HG03354 (cell line): ENCODE results near the gene SPTAN1.
"Not testable (repeated sequence)": the region's sequence is repeated elsewhere in the genome, so short reads cannot be mapped to it uniquely, and the experiment has no call there.

Experiments
- ATAC-seq: cut with Tn5 transposase; IDR thresholded peaks from one replicate; pipeline ENCODE4 v1.9.1; 2021; ENCODE audit warnings: mild to moderate bottlenecking; ENCODE audit not compliant: unreplicated experiment, poor library complexity, severe bottlenecking

SPTAN1 gene

DNA sequence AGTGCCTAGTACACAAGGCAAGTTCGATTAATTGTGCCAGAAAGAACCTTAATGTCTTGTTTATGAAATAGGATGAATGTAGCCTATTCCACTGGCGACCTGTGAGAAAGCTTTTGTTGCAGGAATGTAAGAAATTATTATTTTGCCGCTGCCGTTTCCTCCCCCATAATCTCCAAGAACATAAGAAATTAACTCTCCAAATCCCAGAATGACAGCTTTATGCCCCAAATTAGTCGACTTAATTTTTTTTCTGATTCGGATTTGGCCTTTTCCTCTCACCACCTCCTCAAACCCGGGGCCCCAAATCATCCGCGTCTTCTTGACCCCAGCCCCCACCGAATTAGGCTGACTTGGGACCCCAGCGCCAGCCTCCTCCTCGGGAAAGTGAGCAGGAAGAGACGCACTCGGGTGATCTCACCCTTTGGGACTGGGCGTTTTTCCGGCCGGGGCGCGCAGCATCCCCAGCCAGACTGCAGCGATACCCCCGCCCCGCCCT lies 682 bp upstream of the SPTAN1 start:
- no peak for ATAC-seq

- ATAC-seq = peak; percentile 47
Observed at GRCh38 chr9:128552744-128553440, 505 bp downstream of the SPTAN1 start.

DNA sequence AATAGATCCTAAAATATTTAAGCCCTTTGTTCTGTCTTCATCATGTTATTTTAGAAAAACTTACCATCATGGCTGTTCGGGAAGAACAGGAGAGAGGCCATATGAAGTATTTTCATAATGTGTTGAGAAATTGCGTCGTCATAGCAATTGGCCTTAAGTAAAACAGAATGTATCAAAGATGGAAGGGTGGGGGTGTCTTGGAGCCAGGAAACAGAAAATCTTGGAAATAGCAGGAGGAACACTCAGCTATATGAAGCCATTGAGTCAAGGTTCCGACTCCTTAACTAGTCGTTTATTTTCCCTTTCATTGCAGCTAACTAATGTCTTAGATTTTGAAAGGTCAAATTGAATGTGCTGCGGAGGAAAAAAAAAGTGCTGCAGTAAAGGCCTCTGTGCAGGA lies 1.3 kb downstream of the SPTAN1 start:
- no peak for ATAC-seq

GRCh38 chr9:128554155-128554862 lies 1.9 kb downstream of the SPTAN1 start:
- no peak for ATAC-seq

DNA sequence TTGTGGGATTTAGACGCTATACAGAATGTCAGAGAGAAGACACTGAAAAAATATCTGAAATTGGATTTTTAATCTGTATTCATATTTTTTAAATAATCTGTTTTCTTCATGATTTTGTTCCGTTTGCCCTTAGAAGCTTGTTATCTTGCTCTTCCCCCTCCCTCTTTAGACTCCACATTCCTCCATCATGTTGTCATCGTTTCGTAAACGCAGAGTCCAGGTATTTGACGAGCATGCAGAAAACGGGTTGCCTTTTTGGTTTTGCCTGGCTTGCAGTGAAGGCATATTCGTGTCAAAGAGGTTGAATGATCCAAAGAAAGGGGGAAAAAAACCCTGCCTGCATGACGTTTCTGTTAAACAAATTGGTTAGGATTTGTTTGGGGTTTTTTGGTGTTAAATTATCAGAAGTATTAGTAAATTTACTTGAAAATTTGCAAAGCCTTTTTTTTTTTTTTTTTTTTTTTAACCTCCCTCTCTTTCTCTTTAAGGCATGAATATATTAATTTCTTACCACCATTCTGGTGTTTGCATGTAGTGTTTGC lies 2.9 kb downstream of the SPTAN1 start:
- no peak for ATAC-seq

DNA sequence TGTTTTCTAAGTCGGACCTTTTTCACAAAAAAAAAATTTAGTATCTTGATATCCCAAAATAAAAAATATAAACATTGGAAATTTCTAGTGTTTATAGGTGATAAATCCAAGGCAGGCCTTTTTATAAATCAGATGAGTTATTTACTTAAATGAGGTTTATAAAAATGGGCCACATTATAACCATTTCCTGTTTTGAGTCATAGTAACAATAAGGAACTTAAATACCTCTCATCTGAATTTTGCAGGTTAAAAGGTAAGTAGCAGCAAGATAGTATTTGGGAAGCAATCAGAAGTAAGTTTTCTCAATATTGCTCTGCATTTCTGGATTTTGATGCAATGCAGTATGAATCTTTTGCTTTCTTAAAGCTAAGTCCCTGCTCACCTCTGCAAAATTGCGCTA lies 3.9 kb downstream of the SPTAN1 start:
- no peak for ATAC-seq

DNA sequence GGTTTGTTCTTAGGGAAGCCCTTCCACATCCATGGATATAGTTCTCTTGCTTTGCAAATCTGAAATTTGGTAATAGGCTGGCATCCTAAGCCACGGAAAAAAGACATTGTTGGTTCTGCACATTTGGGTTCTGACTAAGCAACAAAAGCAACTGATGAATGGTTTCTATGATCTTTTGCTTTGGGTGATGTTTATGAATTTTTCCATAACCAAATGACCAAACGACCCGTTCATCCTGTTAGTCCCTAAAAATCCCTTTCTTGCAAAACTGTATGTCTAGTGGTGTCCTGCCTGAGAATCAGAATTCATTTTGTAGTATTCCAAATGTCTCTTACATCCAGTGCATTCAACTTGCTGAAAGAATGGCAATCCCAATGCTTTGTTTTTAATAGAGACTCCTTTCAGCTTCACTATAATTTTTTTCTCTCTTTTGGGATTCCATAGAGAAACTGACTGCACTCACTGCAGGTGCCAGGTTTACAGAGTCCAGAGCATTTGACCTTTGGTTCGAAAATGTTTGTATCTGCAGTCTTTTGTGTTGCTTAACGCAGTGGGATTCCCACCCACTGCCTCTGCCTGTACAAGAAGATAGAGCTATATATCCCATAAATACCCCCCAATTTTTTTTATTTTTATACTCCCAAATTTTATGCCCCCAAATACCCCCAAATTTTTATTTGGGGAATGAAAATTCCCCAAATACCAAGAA lies 4.7 kb downstream of the SPTAN1 start:
- no peak for ATAC-seq

GRCh38 chr9:128558431-128559310 lies 6.3 kb downstream of the SPTAN1 start:
- peak; percentile 82 for ATAC-seq

GRCh38 chr9:128565578-128565977 lies 13.2 kb downstream of the SPTAN1 start:
- ATAC-seq = no peak

- ATAC-seq = no peak
Observed at GRCh38 chr9:128568470-128569078, 16.2 kb downstream of the SPTAN1 start.

GRCh38 chr9:128575469-128575868 lies 23.1 kb downstream of the SPTAN1 start:
- no peak for ATAC-seq

DNA sequence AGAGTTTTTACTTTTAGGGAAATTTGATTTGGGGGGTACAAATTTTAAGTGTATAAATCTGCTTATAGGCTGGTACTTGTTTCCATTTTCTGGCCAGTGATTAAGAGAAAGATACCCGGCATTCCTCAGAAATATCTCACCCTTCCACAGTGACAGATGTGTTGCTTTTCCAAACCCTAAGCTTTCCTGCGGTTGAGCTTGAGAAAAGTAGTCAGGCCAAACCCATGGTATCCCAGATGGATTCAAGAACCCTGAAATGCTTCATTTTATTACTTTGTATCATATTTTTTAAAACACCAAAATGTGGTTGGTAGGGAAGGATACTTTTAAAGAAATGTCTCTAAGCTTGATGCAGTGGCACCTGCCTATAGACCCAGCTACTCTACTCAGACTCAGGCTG lies 23.5 kb downstream of the SPTAN1 start:
- no peak for ATAC-seq

DNA sequence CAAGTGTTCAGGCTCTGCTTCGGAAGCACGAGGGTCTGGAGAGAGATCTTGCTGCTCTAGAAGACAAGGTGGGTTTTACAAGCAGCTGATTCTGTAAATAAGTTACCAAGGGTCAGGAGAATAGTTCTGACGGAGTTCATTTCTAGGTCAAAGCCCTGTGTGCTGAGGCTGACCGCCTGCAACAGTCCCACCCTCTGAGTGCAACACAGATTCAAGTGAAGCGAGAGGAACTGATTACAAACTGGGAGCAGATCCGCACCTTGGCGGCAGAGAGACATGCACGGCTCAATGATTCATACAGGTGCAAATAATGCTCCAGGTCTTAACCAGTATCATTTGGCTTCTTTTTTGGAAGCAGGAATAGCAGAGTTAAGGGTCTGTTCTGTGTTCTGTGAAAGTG lies 24.8 kb downstream of the SPTAN1 start:
- ATAC-seq = no peak

DNA sequence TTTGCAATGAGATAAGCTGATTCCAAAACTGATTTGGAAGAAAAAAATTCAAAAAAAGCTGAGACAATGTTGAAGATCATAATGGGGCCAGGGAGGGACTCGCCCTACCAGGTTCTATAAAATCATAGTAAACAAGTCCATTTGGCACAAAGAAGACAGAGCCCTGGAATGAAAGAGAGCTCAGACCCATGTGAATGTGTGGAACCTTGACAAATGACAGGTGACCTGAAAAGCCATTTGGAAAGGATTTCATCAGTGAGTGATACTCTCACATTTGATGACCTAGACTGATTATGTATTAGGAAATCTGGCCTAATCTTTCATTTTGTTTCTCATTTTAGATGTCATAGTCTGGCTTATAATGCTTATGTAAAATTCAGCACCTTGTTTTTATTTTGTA lies 26.8 kb downstream of the SPTAN1 start:
- ATAC-seq = no peak

- ATAC-seq = no peak
Observed at GRCh38 chr9:128580731-128581130, 28.3 kb downstream of the SPTAN1 start.

DNA sequence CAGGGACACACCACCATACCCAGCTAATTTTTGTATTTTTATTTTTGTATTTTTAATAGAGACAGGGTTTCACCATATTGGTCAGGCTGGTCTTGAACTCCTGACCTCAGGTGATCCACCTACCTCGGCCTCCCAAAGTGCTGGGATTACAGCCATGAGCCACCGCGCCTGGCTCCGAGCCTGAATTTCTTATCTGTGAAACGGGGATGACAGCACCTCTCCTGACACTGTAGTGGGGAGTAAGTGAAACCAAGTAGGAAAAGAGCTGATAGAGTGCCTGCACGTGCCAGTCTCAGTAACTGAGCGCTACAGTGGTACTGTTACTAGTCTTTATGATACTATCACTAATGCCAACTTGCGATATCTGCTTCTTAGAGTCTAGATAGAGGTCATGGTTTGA lies 32.8 kb downstream of the SPTAN1 start:
- ATAC-seq = not testable (repeated sequence)

GRCh38 chr9:128586934-128587333 lies 34.5 kb downstream of the SPTAN1 start:
- ATAC-seq = not testable (repeated sequence)

- no peak for ATAC-seq
Observed at GRCh38 chr9:128587453-128587852, 35.1 kb downstream of the SPTAN1 start.

DNA sequence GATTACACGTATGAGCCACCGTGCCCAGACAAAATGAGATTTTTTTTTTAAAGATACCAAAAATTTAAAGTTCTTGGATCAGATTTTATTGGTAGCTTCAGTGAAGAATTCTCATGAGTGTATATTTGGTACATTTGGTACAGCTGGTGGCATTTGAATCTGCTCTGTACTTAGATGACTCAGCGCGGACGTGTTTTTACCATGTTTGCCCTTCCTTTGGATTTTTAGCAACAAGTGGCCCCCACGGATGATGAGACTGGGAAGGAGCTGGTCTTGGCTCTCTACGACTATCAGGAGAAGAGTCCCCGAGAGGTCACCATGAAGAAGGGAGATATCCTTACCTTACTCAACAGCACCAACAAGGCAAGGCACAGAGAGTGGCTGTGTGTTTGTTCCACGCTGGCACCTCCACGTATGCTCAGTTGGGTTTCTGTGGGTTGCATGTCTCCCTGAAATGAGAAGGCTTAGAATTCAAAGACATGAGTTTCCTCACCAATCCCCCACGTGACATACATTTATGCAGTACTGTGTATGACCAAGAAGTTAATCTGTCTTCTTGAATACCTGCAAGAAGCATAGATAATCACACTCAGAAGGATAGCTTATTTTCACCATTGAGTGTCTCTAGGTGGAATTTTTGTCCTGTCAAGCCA lies 36.3 kb downstream of the SPTAN1 start:
- no peak for ATAC-seq
